Measurements from ENCODE around the gene SYT3. TPM values are rescaled to one million over a fixed set of nuclear protein-coding genes. Genes with fewer than 3 reads are reported as not detected.

SYT3 gene
- polyA plus RNA-seq, 3 donors = not detected

DNA sequence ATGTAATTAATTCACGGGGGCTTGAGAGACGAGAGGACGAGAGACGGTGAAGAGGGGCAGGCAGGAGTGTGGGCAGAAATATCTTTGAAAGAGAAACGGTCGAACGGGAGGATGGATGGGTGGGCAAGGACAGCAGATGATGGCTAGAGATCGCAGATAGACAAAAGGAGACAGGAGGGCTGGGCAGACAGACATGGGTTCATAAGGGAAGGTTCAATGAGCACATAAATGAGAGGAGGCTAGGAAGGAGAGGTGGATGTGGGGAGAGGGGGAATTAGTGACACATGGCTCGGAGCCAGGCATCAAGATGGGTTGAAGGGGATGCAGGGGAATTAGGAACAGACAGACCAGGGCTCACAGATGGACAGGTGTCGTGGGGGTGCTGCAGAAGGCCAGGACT is 1.1 kb downstream of the SYT3 start:
- Histone ChIP-seq H3K9me3 (replicated peaks in 1 of 2; ENCODE audit: control insufficient read depth in 1 of 2, insufficient read depth in 1 of 2, low read length in 2 of 2) (peaks cover 30% of the 10 kb centered on the region in 2 donors), H3K27me3 (ENCODE audit: control insufficient read depth in 2 of 2, insufficient read depth in 2 of 2, low read length in 2 of 2) (peaks cover 26 to 46% of the 10 kb centered on the region in 2 donors), H4K20me1 (ENCODE audit: insufficient read depth, low read length) (no peaks in the 10 kb centered on the region), H3K36me3 (replicated peaks in 1 of 2; ENCODE audit: control insufficient read depth in 1 of 2, insufficient read depth in 2 of 2, low read length in 2 of 2) (no peaks in the 10 kb centered on the region), H3K9ac (ENCODE audit: insufficient read depth, low read length, poor library complexity, severe bottlenecking) (no peak overlapping the region), H3K4me1 (ENCODE audit: control insufficient read depth in 1 of 2, insufficient read depth in 2 of 2, low read length in 2 of 2) (peaks cover 2 to 7% of the 10 kb centered on the region in 2 donors), H3K79me2 (ENCODE audit: insufficient read depth, low read length) (no peaks in the 10 kb centered on the region), H2AFZ (ENCODE audit: insufficient read depth, low read depth, low read length, poor library complexity, severe bottlenecking) (no peak overlapping the region), H3K27ac (ENCODE audit: low read depth in 1 of 2, low read length in 2 of 2) (no peak overlapping the region), H3K4me3 (replicated peaks in 1 of 3; ENCODE audit: low read depth in 2 of 3, low read length in 3 of 3) (no peak overlapping the region), H3K4me2 (replicated peaks; ENCODE audit: extremely low read depth, low read length, poor library complexity, severe bottlenecking) (no peak overlapping the region)
- peaks cover 0 to 4% of the 10 kb centered on the region in 2 donors for H3K36me3 Mint-ChIP-seq
- H3K9me3 Mint-ChIP-seq = peaks cover 8 to 34% (median 25%) of the 10 kb centered on the region in 7 donors
- no peak overlapping the region for H3K27ac Mint-ChIP-seq
- H3K4me1 Mint-ChIP-seq = peaks cover 2% of the 10 kb centered on the region
- intact Hi-C loops (cut with micrococcal nuclease) = no loop called here
- H3K27me3 Mint-ChIP-seq (ENCODE audit: low read depth in 3 of 3) = peaks cover 36 to 56% (median 43%) of the 10 kb centered on the region in 3 donors
- DNase-seq = no peak
- 48% methylated on average over 9 of the region's 10 CpGs for WGBS (ENCODE audit: insufficient coverage)
- TF ChIP-seq, protein P1, sequence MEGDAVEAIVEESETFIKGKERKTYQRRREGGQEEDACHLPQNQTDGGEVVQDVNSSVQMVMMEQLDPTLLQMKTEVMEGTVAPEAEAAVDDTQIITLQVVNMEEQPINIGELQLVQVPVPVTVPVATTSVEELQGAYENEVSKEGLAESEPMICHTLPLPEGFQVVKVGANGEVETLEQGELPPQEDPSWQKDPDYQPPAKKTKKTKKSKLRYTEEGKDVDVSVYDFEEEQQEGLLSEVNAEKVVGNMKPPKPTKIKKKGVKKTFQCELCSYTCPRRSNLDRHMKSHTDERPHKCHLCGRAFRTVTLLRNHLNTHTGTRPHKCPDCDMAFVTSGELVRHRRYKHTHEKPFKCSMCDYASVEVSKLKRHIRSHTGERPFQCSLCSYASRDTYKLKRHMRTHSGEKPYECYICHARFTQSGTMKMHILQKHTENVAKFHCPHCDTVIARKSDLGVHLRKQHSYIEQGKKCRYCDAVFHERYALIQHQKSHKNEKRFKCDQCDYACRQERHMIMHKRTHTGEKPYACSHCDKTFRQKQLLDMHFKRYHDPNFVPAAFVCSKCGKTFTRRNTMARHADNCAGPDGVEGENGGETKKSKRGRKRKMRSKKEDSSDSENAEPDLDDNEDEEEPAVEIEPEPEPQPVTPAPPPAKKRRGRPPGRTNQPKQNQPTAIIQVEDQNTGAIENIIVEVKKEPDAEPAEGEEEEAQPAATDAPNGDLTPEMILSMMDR (IDR thresholded peaks at IDR 0.05) = no peak
- H3K4me3 Mint-ChIP-seq = peak overlapping the region in 1 of 2 donors; percentile 73

DNA sequence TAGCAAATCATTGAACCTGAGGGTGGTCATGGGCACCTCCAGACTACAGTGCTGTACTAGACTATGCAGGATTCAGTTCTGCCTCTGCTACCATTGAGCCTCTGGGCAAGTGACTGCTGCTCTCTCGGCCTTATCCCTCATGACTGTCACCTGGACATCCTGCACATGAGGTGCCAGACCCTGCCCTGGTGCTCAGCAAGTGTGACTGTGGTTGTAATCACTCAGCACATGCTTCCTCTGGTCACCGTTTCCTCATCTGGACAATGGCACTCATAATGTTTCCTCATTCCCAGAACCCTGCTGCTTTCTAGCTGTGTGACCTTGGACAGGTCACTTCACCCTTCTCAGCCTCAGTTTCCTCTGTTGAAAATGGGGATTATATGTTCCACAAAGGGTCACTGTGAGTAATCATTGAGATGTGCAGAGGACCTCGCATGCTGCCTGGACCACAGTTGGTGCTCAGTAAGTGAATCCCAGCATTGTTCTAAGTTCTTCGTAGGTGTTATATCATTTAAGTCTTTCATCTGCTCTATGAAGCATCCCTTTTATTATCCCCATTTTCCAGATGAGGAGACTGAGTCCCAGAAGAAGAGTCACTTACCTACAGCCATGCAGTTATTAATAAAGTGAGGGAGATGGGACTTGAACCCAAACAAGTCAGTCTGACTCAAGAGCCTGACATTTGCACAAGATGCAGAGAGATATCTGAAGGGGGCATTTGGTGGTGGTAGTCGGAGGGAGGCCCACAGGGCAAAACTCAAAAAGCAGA is 3.2 kb downstream of the SYT3 start:
- Histone ChIP-seq H3K79me2 (ENCODE audit: insufficient read depth, low read length) (no peaks in the 10 kb centered on the region), H3K36me3 (replicated peaks in 1 of 2; ENCODE audit: control insufficient read depth in 1 of 2, insufficient read depth in 2 of 2, low read length in 2 of 2) (no peaks in the 10 kb centered on the region), H3K4me2 (replicated peaks; ENCODE audit: extremely low read depth, low read length, poor library complexity, severe bottlenecking) (no peak overlapping the region), H3K4me1 (ENCODE audit: control insufficient read depth in 1 of 2, insufficient read depth in 2 of 2, low read length in 2 of 2) (peaks cover 2 to 7% of the 10 kb centered on the region in 2 donors), H2AFZ (ENCODE audit: insufficient read depth, low read depth, low read length, poor library complexity, severe bottlenecking) (no peak overlapping the region), H4K20me1 (ENCODE audit: insufficient read depth, low read length) (no peaks in the 10 kb centered on the region), H3K27me3 (ENCODE audit: control insufficient read depth in 2 of 2, insufficient read depth in 2 of 2, low read length in 2 of 2) (peaks cover 26 to 40% of the 10 kb centered on the region in 2 donors), H3K9me3 (replicated peaks in 1 of 2; ENCODE audit: control insufficient read depth in 1 of 2, insufficient read depth in 1 of 2, low read length in 2 of 2) (peaks cover 35 to 42% of the 10 kb centered on the region in 2 donors), H3K27ac (ENCODE audit: low read depth in 1 of 2, low read length in 2 of 2) (no peak overlapping the region), H3K9ac (ENCODE audit: insufficient read depth, low read length, poor library complexity, severe bottlenecking) (no peak overlapping the region), H3K4me3 (replicated peaks in 1 of 3; ENCODE audit: low read depth in 2 of 3, low read length in 3 of 3) (no peak overlapping the region)
- H3K4me3 Mint-ChIP-seq = peak overlapping the region in 1 of 2 donors; percentile 39
- DNase-seq = no peak
- H3K9me3 Mint-ChIP-seq = peaks cover 8 to 43% (median 33%) of the 10 kb centered on the region in 7 donors
- TF ChIP-seq, protein P1 (IDR thresholded peaks at IDR 0.05) = no peak
- H3K27me3 Mint-ChIP-seq (ENCODE audit: low read depth in 3 of 3) = peaks cover 36 to 55% (median 43%) of the 10 kb centered on the region in 3 donors
- 0% methylated on average over 1 of the region's 5 CpGs for WGBS (ENCODE audit: insufficient coverage)
- peaks cover 2% of the 10 kb centered on the region for H3K4me1 Mint-ChIP-seq
- intact Hi-C loops (cut with micrococcal nuclease) = no loop called here
- peaks cover 0 to 4% of the 10 kb centered on the region in 2 donors for H3K36me3 Mint-ChIP-seq
- H3K27ac Mint-ChIP-seq = no peak overlapping the region
